ENCODE data around the gene POLDIP2. TPM values are rescaled to one million over a fixed set of nuclear protein-coding genes. Genes with fewer than 3 reads are reported as not detected.

Gene POLDIP2
- 100 to 1,000 TPM in 1 of 3 donors, 10 to 100 TPM in 2; 79.0 to 134 (median 80.3) TPM for polyA plus RNA-seq

- Mint-ChIP-seq H3K27ac (peak within 1 kb of the TSS; percentile 88 to 95 (median 95)), H3K4me1 (peaks cover 25 to 34% of the 10 kb centered on the region in 2 donors), H3K4me3 (peak within 1 kb of the TSS; percentile 92 to 95 (median 94)), H3K27me3 (ENCODE audit: low read depth in 3 of 3) (peaks cover 0 to 7% (median 5%) of the 10 kb centered on the region in 3 donors), H3K9me3 (no peaks in the 10 kb centered on the region), H3K36me3 (peaks cover 3 to 24% (median 8%) of the 10 kb centered on the region in 3 donors)
- DNase-seq = peak; percentile 95 to 96 (median 95)
Measured at GRCh38 chr17:28357061-28357900, at the start of gene POLDIP2. TSS of gene POLDIP2 (minus strand) at chr17:28357527. CDS start at chr17:28357448, 79 bp downstream.

GRCh38 chr17:28406473-28406814 lies 49.1 kb upstream of the POLDIP2 start:
- no peaks in the 10 kb centered on the region for H3K9me3 Mint-ChIP-seq
- H3K36me3 Mint-ChIP-seq = no peaks in the 10 kb centered on the region
- no peak overlapping the region for H3K27ac Mint-ChIP-seq
- H3K4me3 Mint-ChIP-seq = peak overlapping the region; percentile 70 to 80 (median 74)
- peaks cover 2 to 14% (median 5%) of the 10 kb centered on the region in 3 donors for H3K27me3 Mint-ChIP-seq (ENCODE audit: low read depth in 3 of 3)
- DNase-seq = no peak
- peaks cover 5 to 9% of the 10 kb centered on the region in 2 donors for H3K4me1 Mint-ChIP-seq

GRCh38 chr17:28405632-28406472 lies 48.5 kb upstream of the POLDIP2 start, which contains the start of gene SLC46A1:
TSS of gene SLC46A1 (minus strand) at chr17:28406212. CDS start at chr17:28406114, 98 bp downstream.
- Mint-ChIP-seq H3K4me3 (peak within 1 kb of the TSS; percentile 70 to 80 (median 78)), H3K9me3 (no peaks in the 10 kb centered on the region), H3K27ac (peak within 1 kb of the TSS in 1 of 6 donors; percentile 49)

GRCh38 chr17:28404812-28405570 lies 47.7 kb upstream of the POLDIP2 start:
- Mint-ChIP-seq H3K36me3 (no peaks in the 10 kb centered on the region), H3K27ac (no peak overlapping the region), H3K4me1 (peaks cover 5 to 9% of the 10 kb centered on the region in 2 donors), H3K9me3 (no peaks in the 10 kb centered on the region), H3K27me3 (ENCODE audit: low read depth in 3 of 3) (peaks cover 4 to 14% (median 5%) of the 10 kb centered on the region in 3 donors), H3K4me3 (peak overlapping the region; percentile 65 to 80 (median 75))
- DNase-seq = no peak

More at GRCh38 chr17:28405632-28406472, 48.5 kb upstream of the POLDIP2 start, which contains the start of gene SLC46A1:
- Mint-ChIP-seq H3K36me3 (no peaks in the 10 kb centered on the region), H3K27me3 (ENCODE audit: low read depth in 3 of 3) (peaks cover 2 to 14% (median 5%) of the 10 kb centered on the region in 3 donors), H3K4me1 (peaks cover 5 to 9% of the 10 kb centered on the region in 2 donors)
- peak in 2 of 3 donors; percentile 22 to 33 for DNase-seq

GRCh38 chr17:28404461-28404811 lies 47.1 kb upstream of the POLDIP2 start:
- Mint-ChIP-seq H3K36me3 (no peaks in the 10 kb centered on the region), H3K27ac (peak overlapping the region in 1 of 6 donors; percentile 35), H3K4me3 (peak overlapping the region in 4 of 5 donors; percentile 33 to 80 (median 44)), H3K27me3 (ENCODE audit: low read depth in 3 of 3) (peaks cover 4 to 14% (median 5%) of the 10 kb centered on the region in 3 donors), H3K9me3 (no peaks in the 10 kb centered on the region), H3K4me1 (peaks cover 5 to 9% of the 10 kb centered on the region in 2 donors)
- DNase-seq = no peak

- Mint-ChIP-seq H3K4me3 (peak overlapping the region in 4 of 5 donors; percentile 7 to 80 (median 44)), H3K27ac (peak overlapping the region in 1 of 6 donors; percentile 7)
Measured at GRCh38 chr17:28404007-28404406, 46.7 kb upstream of the POLDIP2 start.

GRCh38 chr17:28402844-28403243 lies 45.5 kb upstream of the POLDIP2 start:
- no peaks in the 10 kb centered on the region for H3K9me3 Mint-ChIP-seq
- H3K27ac Mint-ChIP-seq = no peak overlapping the region
- peaks cover 2 to 14% (median 3%) of the 10 kb centered on the region in 3 donors for H3K27me3 Mint-ChIP-seq (ENCODE audit: low read depth in 3 of 3)
- no peak overlapping the region for H3K4me3 Mint-ChIP-seq
- peaks cover 0 to 5% (median 0%) of the 10 kb centered on the region in 3 donors for H3K36me3 Mint-ChIP-seq
- no peak for DNase-seq
- peaks cover 5 to 9% of the 10 kb centered on the region in 2 donors for H3K4me1 Mint-ChIP-seq

More at GRCh38 chr17:28404007-28404406, 46.7 kb upstream of the POLDIP2 start:
- DNase-seq = no peak
- Mint-ChIP-seq H3K9me3 (no peaks in the 10 kb centered on the region), H3K4me1 (peaks cover 5 to 9% of the 10 kb centered on the region in 2 donors), H3K36me3 (no peaks in the 10 kb centered on the region), H3K27me3 (ENCODE audit: low read depth in 3 of 3) (peaks cover 4 to 14% (median 5%) of the 10 kb centered on the region in 3 donors)

- no peak for DNase-seq
- H3K27me3 Mint-ChIP-seq (ENCODE audit: low read depth in 3 of 3) = peaks cover 2 to 13% (median 4%) of the 10 kb centered on the region in 3 donors
- peaks cover 0 to 8% (median 2%) of the 10 kb centered on the region in 3 donors for H3K36me3 Mint-ChIP-seq
- H3K4me1 Mint-ChIP-seq = peaks cover 5 to 9% of the 10 kb centered on the region in 2 donors
- no peak overlapping the region for H3K27ac Mint-ChIP-seq
- H3K4me3 Mint-ChIP-seq = no peak overlapping the region
- no peaks in the 10 kb centered on the region for H3K9me3 Mint-ChIP-seq
Measured at GRCh38 chr17:28402224-28402630, 44.9 kb upstream of the POLDIP2 start.

- H3K27ac Mint-ChIP-seq = no peak overlapping the region
- no peaks in the 10 kb centered on the region for H3K9me3 Mint-ChIP-seq
- H3K4me3 Mint-ChIP-seq = no peak overlapping the region
- no peak for DNase-seq
- H3K36me3 Mint-ChIP-seq = peaks cover 0 to 9% (median 3%) of the 10 kb centered on the region in 3 donors
- H3K4me1 Mint-ChIP-seq = peaks cover 0 to 2% of the 10 kb centered on the region in 2 donors
- peaks cover 1 to 2% (median 2%) of the 10 kb centered on the region in 3 donors for H3K27me3 Mint-ChIP-seq (ENCODE audit: low read depth in 3 of 3)
Measured at GRCh38 chr17:28399808-28400207, 42.5 kb upstream of the POLDIP2 start.

GRCh38 chr17:28398280-28398981 lies 41.1 kb upstream of the POLDIP2 start:
- H3K4me3 Mint-ChIP-seq = no peak overlapping the region
- no peaks in the 10 kb centered on the region for H3K4me1 Mint-ChIP-seq
- H3K9me3 Mint-ChIP-seq = no peaks in the 10 kb centered on the region
- H3K27ac Mint-ChIP-seq = peak overlapping the region in 3 of 6 donors; percentile 6 to 57 (median 22)
- H3K27me3 Mint-ChIP-seq (ENCODE audit: low read depth in 3 of 3) = peaks cover 0 to 3% (median 2%) of the 10 kb centered on the region in 3 donors
- no peak for DNase-seq
- peaks cover 6 to 16% (median 10%) of the 10 kb centered on the region in 3 donors for H3K36me3 Mint-ChIP-seq

GRCh38 chr17:28397687-28398279 lies 40.5 kb upstream of the POLDIP2 start:
- H3K36me3 Mint-ChIP-seq = peaks cover 6 to 16% (median 10%) of the 10 kb centered on the region in 3 donors
- H3K9me3 Mint-ChIP-seq = no peaks in the 10 kb centered on the region
- H3K4me1 Mint-ChIP-seq = no peaks in the 10 kb centered on the region
- H3K27me3 Mint-ChIP-seq (ENCODE audit: low read depth in 3 of 3) = peaks cover 0 to 3% (median 2%) of the 10 kb centered on the region in 3 donors
- H3K4me3 Mint-ChIP-seq = no peak overlapping the region
- DNase-seq = no peak
- peak overlapping the region in 3 of 6 donors; percentile 6 to 22 (median 21) for H3K27ac Mint-ChIP-seq

GRCh38 chr17:28397275-28397674 lies 39.9 kb upstream of the POLDIP2 start:
- H3K9me3 Mint-ChIP-seq = no peaks in the 10 kb centered on the region
- no peak for DNase-seq
- H3K36me3 Mint-ChIP-seq = peaks cover 6 to 21% (median 10%) of the 10 kb centered on the region in 3 donors
- H3K4me3 Mint-ChIP-seq = no peak overlapping the region
- H3K4me1 Mint-ChIP-seq = no peaks in the 10 kb centered on the region
- H3K27ac Mint-ChIP-seq = peak overlapping the region in 1 of 6 donors; percentile 58
- H3K27me3 Mint-ChIP-seq (ENCODE audit: low read depth in 3 of 3) = peaks cover 0 to 3% (median 2%) of the 10 kb centered on the region in 3 donors

All from immature natural killer cell (primary cell).